AG09309 (cell line): ENCODE results near the gene SPINT1.
A peak's percentile ranks its signal among the peaks of the same experiment; 100 is the strongest.

Experiments used
- DNase-seq: peaks from one replicate; pipeline ENCODE4 v3.0.0-alpha.2; 2010; ENCODE audit warnings: low read depth
- H3K4me3 ChIP-seq: 2 replicates; pipeline ENCODE4 v1.5.1; 2011; ENCODE audit warnings: mild to moderate bottlenecking, low read depth, low read length, moderate library complexity; ENCODE audit not compliant: control insufficient read depth
- TF ChIP-seq, protein P1 (sequence below): IDR thresholded peaks from 2 replicates; pipeline ENCODE4 v1.5.1; 2011; ENCODE audit warnings: mild to moderate bottlenecking, low read depth, low read length, inconsistent platforms; ENCODE audit not compliant: insufficient read depth, control insufficient read depth; ENCODE audit errors: missing control alignments

The SPINT1 gene

DNA sequence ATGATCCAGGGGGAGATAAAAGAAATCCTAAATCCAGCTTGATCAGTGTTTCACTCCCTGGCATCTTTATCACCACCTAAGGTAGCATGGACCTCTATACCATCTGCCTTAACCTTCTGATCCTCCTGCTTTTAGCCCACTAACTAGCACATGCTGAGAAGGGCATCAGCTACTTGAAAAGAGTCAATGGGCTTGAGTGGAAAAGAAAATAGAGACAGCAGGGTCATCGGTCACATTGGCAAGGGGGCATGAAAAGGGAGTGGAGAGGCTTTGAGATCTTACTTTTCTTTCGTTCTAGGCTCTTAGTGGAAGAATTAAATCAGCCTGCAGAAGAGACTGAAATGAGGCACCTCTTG, 37.2 kb upstream of the SPINT1 start:
- TF ChIP-seq, protein P1, sequence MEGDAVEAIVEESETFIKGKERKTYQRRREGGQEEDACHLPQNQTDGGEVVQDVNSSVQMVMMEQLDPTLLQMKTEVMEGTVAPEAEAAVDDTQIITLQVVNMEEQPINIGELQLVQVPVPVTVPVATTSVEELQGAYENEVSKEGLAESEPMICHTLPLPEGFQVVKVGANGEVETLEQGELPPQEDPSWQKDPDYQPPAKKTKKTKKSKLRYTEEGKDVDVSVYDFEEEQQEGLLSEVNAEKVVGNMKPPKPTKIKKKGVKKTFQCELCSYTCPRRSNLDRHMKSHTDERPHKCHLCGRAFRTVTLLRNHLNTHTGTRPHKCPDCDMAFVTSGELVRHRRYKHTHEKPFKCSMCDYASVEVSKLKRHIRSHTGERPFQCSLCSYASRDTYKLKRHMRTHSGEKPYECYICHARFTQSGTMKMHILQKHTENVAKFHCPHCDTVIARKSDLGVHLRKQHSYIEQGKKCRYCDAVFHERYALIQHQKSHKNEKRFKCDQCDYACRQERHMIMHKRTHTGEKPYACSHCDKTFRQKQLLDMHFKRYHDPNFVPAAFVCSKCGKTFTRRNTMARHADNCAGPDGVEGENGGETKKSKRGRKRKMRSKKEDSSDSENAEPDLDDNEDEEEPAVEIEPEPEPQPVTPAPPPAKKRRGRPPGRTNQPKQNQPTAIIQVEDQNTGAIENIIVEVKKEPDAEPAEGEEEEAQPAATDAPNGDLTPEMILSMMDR: no peak
- peak overlapping the region; percentile 72 for H3K4me3 ChIP-seq
- no peak for DNase-seq

DNA sequence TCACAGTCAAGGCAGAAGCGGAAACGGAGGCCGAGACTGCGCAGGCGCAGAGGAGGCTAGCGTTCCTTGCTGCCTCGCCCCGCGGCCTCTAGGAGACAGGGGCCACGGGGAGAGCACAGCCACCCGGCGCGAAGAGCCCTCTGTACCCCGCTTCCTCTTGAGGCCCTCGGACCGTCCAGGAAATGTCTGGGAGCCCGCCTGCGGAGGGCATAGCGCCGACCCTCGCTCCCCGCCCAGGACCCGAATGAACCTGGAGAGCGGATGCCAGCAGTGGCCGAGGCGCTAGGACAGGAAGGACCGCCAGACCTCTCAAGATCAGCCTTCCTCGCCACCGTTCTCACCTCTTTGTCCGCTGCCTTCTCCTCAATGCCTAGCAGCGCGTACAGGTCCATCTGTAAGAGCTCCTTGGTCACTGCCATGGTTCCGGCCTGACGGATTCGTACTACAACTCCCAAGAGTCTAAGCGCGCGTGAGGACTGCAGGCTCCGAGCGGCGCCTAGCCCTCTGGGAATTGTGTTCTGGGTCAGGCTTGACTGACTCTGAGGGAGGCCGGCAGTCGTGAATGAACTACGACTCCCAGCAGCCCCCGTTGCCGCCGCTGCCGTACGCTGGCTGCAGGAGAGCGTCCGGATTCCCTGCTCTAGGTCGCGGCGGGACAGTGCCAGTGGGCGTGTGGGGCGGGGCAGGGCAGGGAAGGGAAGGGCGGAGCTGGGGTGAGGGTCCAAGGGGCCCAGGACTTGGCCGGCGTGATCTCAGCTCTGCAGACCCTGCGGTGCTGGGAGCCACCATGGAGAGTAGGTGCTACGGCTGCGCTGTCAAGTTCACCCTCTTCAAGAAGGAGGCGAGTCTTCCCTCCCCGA, 36.6 kb upstream of the SPINT1 start, which contains the start of the genes DNAJC17 and ZFYVE19:
Gene DNAJC17, minus strand, starts transcription at position 446 of the 860 bp plus-strand sequence. Its CDS starts 27 bp downstream, at position 419.
Gene ZFYVE19, plus strand, starts transcription at position 62 of the 860 bp plus-strand sequence. Its CDS starts 501 bp downstream, at position 563.
- peak; percentile 90 for DNase-seq
- TF ChIP-seq, protein P1: no peak
- H3K4me3 ChIP-seq: peak within 1 kb of the TSS; percentile 72

DNA sequence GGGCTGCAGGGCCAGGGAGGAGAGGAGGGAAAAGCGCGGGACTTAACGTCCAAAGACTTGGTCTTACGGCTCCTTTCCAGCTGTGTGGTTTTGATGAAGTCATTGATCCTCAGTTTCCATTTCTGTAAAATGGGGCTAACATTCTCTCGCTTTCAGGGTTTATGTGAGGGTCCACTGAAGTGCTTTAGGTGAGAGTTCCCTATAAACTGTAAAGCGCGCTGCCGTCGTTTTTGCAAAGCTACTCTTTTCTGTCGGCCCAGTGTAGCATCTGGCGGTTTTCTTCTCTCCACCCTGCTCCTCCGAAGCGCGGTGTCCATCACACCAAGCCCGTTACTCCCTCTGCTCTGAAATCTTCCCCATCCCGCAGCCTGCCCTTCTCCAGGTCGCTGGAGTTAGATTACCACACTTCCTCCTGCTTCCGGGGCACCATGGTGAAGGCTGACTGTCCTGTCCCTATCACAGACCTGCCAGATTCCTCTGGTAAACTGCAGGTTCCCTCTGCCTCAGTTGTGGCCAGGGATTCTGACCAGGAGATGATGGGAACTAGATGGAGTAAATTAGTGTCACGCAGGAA, 35.9 kb upstream of the SPINT1 start:
- TF ChIP-seq, protein P1: no peak
- H3K4me3 ChIP-seq: peak overlapping the region; percentile 72
- no peak for DNase-seq

DNA sequence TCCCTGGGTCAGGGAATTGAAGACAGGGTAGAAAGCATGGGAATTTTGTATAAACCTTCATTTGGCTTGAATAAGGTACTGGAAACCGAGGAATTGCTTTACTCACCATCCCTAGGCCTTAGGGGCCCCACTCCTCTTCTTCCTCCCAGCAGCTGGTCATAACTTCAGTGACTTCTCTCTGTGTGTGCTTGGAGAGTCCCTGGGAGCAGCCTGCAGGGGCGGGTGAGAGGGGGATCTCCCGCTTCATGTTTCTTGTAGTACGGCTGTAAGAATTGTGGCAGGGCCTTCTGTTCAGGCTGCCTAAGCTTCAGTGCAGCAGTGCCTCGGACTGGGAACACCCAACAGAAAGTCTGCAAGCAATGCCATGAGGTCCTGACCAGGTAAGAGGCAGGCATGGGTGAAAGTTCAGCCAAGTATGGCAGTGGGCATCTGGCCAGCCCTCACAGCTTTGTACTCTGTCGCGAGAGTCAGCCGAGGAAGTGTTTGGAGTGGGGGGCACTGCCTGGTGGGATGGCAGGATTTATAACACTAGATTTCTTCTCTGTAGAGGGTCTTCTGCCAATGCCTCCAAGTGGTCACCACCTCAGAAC, 34.9 kb upstream of the SPINT1 start:
- TF ChIP-seq, protein P1: no peak
- DNase-seq: no peak
- no peak overlapping the region for H3K4me3 ChIP-seq

DNA sequence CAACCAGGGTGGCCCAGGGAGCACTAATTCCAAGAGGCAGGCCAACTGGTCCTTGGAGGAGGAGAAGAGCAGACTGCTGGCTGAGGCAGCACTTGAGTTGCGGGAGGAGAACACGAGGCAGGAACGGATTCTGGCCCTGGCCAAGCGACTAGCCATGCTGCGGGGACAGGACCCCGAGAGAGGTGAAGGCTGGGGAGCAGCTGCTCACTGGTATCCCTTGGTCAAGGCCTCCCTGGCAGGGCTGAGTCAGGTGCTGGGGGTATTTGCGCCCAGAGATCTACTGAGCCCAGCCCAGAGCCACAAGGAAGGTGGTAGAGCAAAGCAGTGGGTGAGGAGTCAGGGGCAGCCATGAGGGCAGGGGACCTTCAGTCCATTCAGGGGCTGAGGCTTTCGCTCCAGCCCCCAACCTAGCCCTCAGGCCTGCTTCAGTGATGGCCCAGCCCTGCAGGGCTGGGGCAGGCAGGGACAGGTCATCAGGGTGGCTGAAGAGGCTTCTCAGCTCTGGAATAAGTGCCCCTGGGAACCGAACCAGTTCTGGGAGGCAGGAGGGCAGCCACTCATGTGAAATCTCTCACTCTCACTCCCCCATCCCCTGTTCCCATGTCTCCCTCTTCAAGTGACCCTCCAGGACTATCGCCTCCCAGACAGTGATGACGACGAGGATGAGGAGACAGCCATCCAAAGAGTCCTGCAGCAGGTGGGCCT, 31.0 kb upstream of the SPINT1 start:
- TF ChIP-seq, protein P1: no peak
- DNase-seq: no peak

DNA sequence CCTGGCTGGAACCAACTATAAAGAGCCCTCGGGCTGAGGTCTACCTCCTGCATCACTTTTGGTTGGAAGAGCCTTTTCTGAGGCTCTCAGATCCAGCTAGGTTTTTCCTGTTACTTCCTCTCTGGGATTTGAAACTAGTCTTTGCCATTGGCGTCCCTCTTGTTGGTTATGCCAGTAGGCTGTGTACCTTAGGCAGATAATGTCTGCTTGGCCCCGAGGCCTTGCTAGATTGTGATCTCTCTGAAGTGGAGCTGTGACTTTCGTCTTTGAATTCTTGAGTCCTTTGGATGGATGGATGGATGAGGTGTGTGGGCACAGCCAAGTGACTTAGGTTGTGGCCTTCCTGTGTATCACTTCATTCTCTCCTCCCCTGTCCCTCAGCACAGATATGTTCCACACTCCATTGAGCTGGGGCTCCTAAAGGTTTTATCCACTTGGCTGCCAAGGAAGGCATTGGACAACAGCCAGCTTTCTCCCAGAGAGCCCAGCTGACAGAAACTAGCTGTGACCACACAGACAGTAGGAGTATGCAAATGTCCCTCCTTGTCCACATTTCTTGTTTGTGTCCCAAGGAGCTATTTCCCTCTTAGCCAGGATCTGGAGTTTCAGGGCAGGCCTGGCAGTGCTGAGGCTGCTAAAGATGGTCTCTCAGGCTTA, 28.7 kb upstream of the SPINT1 start:
- no peak for DNase-seq
- H3K4me3 ChIP-seq: no peak overlapping the region
- TF ChIP-seq, protein P1: no peak

More for the DNA sequence above, 31.0 kb upstream of the SPINT1 start:
- no peak overlapping the region for H3K4me3 ChIP-seq
